Hematopoietic multipotent progenitor cell treated with erythropoietin and hydrocortisone succinate and interleukin-3 and kit ligand, for 6 days (in vitro differentiated cells): ENCODE data around the gene PLCH1.

ENCODE experiments used
- DNase-seq: peaks from one replicate; pipeline ENCODE4 v3.0.0-alpha.2; 2015

PLCH1 gene

DNA sequence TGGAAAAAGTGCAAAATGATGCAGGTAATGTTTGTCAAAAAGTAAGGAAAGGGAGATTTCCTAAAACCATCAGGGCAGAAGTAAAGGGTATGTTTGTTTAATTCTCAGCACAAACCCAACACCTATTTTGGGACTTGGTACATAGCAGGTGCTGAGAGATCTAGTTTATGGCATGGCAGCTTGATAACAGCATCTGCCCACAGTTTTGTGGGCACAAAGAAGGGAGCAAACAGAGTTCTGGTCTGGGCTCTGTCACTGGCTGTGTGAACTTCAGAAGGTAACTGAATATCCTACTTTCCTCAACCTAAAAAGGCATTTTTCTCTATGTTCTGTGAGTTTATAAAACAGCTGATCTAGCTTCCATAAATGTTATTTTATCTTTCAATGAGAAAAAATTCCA, 141.6 kb downstream of the PLCH1 start:
- no peak for DNase-seq

- DNase-seq = no peak
Measured at GRCh38 chr3:155602307-155602706, 142.6 kb downstream of the PLCH1 start.

- no peak for DNase-seq
Measured at GRCh38 chr3:155598671-155599070, 146.2 kb downstream of the PLCH1 start.

- DNase-seq = no peak
Measured at GRCh38 chr3:155596615-155597014, 148.3 kb downstream of the PLCH1 start.

- no peak for DNase-seq
Measured at GRCh38 chr3:155595371-155595770, 149.5 kb downstream of the PLCH1 start.

DNA sequence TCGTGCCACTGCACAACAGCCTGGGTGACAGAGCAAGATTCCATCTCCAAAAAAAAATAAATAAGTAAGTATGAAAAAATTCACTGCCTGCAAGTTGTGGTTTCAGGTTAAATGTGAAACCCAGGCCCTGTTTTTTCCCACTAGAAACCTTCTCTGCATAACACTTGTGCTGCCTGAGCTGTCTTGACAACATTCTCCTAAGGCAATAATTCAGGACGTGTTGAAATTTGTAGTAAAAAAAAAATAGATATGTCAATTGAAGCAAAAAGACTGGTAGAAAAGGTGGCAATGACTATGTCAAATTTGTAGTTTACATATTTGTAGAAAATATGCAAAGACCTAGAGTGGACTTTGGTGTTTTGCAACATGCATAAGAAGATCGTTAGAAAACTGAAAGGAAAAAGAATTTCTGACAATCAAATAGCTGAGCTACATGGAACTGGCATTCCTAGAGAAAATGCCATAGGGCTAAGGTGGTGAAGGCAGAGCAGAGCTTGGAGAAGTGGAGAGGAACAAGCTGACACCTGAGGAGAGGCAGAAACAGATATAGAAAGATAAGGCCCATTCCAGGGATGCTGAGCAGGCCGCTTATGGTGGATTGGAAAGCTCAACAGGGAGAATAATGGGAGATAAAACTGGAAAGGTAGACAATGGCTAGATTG, 150.2 kb downstream of the PLCH1 start:
- no peak for DNase-seq

- DNase-seq = no peak
Measured at GRCh38 chr3:155587581-155587980, 157.3 kb downstream of the PLCH1 start.

GRCh38 chr3:155585384-155585783, 159.5 kb downstream of the PLCH1 start:
- no peak for DNase-seq

DNA sequence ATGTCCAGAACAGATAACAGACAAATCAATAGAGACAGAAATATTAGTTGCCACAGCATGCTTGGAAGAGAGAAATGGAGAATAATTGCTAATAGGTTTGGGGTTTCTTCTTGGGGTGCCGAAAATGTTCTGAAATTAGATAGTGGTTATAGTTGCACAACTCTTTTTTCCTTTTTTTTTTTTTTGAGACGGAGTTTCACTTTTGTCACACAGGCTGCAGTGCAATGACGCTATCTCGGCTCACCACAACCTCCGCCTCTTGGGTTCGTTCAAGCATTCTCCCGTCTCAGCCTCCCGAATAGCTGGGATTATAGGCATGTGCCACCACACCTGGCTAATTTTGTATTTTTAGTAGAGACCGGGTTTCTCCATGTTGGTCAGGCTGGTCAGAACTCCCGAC, 163.3 kb downstream of the PLCH1 start:
- DNase-seq = peak; percentile 54

DNA sequence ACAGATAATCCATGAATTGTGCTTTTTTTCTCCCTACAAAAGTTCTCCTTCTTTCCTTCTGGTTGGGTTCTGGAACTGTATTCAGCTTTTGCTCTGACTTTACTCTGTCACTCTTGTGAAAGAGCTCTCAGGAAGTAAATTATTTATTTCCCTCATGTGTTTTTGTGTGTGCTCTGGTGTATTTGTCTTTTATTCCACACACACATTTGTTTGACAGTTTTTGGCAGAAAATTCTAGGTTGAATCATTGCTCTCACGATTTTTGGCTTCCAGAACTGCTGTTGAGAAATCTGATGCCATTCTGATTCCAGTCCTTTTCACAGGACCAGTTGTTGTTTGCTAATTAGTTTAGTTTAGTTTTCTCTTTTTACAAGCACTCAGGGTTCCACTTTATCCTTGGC, 172.8 kb downstream of the PLCH1 start:
- DNase-seq = no peak

DNA sequence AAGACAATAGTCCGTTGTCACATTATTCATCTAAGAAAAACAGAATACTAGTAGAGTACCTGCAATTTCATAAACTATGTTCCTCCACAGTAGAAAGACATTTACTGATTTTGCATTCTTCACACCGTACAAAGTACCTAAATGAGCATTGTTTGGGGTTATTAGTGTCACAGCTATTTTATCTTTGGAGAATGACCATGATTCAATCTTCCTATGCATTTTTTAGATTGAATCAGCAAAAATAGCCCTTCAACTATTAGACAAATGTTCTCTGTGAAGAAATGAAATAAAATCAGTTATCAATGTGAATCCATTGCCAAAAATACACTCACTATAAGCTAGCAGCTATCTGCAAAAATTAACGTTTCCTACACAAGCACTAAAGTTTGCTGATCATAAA, 176.6 kb downstream of the PLCH1 start:
- DNase-seq = no peak

GRCh38 chr3:155560594-155560993, 184.3 kb downstream of the PLCH1 start:
- DNase-seq = no peak

DNA sequence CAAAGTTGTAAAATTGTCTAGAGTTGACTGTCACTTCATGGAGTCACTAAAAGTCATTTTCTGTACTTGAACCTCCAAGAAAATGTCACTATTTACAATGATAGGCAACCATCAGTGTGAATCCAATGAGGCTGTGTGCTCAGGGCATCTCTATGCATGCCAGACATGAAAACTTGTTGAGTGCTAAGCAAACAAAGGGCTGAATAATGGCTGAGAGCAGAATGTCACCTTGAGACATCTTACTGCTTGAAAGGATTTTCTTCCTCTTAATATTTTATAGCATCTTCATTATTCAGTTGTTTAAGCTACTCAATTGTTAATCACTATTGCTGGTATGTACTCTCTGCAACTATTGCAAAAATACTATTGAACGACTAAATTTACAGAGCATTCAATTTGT, 184.7 kb downstream of the PLCH1 start:
- DNase-seq = no peak

GRCh38 chr3:155556531-155556930, 188.3 kb downstream of the PLCH1 start:
- no peak for DNase-seq

GRCh38 chr3:155555479-155556060, 189.3 kb downstream of the PLCH1 start:
- peak; percentile 32 for DNase-seq

- DNase-seq = peak; percentile 69
Measured at GRCh38 chr3:155554777-155555451, 190.0 kb downstream of the PLCH1 start.

GRCh38 chr3:155553780-155554179, 191.1 kb downstream of the PLCH1 start:
- DNase-seq = peak; percentile 32

GRCh38 chr3:155553326-155553725, 191.5 kb downstream of the PLCH1 start:
- no peak for DNase-seq

DNA sequence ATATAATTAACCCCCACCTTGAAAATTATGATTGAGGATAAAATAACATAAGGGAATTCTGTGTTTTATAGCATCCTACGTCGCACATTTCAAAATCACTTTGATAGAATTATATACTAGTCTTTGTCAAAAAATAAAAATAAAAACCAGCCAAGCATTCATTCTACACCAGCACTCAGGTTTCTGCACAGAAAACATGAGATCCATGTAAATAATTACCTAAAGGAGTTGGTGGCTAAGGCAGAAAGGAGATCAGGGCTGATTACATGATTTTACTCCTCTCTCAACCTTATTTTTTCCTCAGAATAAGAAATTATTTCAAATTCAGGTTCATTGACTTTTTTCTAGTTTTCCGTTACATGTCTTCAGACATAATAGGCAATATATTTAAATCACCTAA, 194.5 kb downstream of the PLCH1 start:
- DNase-seq = no peak

- DNase-seq = no peak
Measured at GRCh38 chr3:155549087-155549486, 195.8 kb downstream of the PLCH1 start.

GRCh38 chr3:155548195-155548594, 196.7 kb downstream of the PLCH1 start:
- DNase-seq = no peak

- no peak for DNase-seq
Measured at GRCh38 chr3:155535098-155535497, 209.8 kb downstream of the PLCH1 start.

- no peak for DNase-seq
Measured at GRCh38 chr3:155528579-155528978, 216.3 kb downstream of the PLCH1 start.

DNA sequence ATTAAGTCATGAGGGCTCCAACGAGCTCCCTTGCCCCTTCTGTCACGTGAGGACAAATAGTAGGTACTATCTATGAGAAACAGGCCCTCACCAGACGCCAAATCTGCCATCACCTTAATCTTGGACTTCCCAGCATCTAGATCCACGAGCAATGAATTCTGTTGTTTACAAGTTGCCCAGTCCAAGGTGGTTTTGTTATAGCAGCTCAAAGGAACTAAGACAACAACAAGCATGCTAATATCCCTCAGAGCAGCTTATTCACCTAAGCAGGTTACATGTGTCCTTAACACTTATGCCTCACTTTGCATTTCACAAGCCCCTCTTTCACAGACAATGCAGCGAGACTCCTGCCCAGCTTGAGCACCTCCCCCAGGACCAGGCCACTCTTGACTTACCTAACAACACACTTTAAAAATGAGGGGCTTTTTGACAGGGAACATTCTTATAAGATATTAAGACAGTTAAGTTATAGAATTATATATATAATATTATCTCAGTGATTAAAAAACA, 219.5 kb downstream of the PLCH1 start:
- no peak for DNase-seq
